SKM-1 treated with dmso at 0.1 percent for 144 hours (cell line): Measurements from ENCODE around the gene C17orf113.
A peak's percentile ranks its signal among the peaks of the same experiment; 100 is the strongest.

ENCODE experiments used
- DNase-seq: peaks from one replicate; lab custom pipeline; 2025; ENCODE audit not compliant: unreplicated experiment; lab: John Stamatoyannopoulos, UW

C17orf113 gene

DNA sequence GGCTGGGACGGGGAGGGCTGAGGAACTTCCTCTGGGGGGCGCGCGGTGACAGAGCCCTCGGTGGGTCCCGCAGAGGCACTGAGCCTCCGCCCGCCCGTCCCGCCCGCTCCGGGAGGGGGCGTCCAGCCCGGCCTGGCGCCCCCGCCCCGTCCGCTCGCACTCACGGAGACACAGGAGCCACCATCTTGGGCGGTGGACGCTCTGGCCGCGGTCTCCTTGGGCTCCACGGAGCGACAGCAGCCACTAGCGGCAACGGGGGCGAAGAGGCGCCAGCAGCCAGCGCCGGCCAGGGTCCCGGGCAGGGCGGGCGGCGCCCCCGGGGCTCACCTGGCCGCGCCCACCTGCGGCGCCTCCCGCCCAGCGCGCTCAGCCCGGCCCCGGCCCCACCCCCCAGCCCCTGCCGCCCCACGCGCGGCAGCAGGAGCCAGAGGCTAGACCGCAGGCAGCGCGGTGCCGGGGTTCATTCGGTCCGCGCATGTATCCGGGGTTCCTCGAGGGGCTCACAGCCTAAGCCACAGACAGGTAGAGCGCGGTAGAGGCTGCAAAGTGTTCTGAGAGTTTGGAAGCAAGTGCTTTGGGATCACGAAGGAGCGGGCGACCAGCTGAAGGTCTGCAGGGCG lies at the start of gene C17orf113:
Gene C17orf113, minus strand, starts transcription at position 209 of the 620 bp plus-strand sequence. CDS start 7,225 bp downstream, outside the sequence.
- DNase-seq: peak; percentile 24

DNA sequence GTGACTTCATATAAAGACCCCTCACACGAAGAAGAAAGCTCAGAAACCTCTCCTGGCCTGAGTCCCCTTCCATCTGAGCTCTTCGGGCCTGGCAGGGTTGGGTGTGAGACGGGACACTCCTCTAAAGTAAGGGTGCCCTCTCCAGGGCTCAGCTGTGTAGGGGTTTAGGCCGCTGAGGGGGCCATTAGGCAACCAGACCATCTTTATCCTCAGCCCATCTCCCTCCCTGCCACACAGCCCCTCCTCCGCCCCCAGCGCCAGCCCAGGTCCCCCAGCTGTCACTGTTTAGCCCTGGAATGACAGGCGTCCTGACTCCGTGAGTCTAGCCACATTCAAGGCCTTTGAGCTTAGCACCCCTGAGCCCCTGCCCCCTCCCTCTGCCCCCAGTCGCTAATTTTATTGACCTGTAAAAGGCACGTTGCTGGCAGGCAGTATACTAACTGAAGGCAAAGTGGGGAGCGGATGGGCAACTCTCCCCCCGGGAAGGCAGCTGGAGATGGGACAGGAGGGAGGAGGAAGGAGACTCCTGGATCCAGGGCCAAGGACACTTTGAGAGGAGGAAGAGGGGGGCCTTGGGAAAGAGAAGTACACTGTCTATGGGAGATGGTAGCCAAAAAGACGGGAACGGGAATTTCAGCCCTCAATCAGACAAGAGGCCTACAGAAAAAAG lies 48.5 kb upstream of the C17orf113 start:
- DNase-seq: no peak

DNA sequence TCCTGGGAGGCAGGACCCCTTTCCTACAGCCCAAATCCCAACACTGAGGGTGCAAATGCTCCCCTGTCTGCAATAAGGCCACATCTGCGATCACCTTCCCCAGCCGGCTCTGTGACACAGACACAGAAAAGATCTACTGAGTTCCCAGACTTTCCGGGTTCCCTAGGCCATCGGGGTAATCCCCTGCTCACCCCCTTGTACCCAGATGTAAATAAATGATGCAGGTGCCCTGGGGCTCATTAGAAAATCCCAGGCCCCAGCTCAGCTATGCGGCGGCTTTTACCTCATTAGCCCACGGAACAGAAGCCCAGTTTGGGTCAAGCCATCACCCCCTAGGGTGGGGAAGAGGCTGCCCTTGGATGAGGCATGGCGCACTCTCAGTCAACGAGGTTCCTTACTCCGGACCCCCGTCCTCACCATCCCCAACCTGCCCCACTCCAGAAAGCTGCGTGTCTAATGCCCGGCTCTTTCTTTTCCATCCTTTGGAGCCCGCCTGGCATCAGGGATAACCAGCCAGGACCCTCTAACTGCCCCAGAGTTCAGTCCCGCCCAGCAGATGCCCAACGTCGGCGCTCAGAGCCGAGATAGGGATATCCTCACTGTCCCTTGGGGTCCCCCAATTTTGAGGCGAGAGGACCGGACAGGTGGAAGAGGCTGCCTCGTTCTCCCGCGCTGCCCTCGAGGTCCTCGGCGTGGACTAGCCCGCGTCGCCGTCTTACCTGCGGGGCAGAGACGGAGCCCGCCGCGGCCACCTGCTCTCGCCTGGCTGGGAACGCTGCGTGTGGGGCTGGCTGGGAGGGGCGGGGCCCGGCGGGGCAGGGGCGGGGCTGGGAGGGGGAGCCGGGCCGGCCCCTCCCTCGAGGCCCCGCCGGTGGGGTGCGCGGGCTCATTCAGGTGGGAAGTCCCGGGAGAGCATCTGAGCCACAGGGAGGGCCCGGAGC lies 47.6 kb upstream of the C17orf113 start, which contains the start of gene ZNF385C:
Gene ZNF385C, minus strand, starts transcription at position 783 of the 941 bp plus-strand sequence. CDS start 35,417 bp downstream, outside the sequence.
- DNase-seq: no peak

DNA sequence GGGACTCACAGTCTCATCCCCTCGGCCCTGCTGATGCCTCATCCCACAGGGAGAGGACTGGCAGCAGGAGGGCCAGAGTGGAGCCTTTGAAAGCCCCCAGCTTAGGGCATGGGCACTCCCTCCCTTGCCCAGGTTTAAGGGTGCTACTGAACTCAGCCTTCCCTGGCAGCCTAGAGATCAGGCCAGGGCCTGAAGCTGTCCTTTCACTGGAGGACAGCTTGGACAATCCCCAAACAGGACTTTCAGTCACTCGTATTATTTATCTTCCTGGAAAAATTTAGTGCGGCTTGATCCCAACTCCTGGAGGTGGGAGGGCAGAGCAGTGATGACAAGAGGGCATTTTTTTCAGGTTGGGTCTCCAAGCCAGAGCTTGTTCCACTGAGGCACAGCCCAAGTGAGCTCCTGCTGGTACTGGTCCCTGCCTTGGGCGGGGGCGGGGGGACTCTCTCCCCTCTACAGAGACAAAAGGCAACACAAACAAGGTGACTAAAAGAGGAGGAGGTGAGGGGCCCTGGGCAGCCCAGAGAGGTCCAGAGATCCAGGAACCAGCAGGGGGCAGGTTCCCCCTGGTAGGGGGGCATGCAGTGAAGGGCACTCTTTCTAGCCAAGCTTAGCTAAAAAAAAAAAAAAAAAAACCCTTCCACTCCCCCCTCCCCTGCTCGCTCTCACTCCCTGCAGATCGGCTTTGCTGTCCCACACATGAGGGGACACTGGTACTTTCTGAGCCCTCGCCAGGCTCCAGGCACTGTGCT lies 46.1 kb upstream of the C17orf113 start:
- DNase-seq: no peak

DNA sequence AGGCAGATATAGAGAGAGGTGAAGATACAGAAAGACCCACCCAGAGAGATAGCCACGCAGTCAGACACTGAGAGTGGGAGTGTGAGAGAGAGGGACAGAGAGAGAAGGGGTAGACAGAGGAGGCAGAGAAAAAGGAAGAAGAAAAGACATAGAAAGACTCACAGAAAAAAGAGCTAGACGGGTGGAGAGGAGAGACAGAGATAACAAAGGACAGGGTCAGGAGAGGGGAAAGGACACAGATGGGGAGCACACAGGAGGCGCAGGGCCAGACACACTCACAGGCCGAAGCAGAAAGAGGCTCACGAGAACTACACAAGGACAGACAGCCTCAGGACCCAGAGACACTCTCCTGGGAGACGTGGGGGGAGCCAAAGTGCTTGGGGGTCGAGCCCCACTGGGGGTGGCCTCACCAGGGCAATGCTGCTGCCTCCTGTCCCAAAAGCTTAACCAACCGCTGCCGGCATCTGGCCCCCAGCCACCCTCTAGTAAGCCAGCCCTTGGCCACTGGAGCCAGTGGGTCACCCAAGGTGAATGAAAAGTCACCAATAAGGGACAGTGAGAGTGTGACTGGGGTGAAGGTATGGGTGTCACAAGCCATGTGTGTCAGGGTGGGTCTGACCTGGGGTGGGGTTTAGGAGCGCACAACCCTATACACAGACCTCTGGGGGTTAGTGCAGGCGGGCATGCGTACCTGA lies 44.1 kb upstream of the C17orf113 start:
- DNase-seq: no peak

DNA sequence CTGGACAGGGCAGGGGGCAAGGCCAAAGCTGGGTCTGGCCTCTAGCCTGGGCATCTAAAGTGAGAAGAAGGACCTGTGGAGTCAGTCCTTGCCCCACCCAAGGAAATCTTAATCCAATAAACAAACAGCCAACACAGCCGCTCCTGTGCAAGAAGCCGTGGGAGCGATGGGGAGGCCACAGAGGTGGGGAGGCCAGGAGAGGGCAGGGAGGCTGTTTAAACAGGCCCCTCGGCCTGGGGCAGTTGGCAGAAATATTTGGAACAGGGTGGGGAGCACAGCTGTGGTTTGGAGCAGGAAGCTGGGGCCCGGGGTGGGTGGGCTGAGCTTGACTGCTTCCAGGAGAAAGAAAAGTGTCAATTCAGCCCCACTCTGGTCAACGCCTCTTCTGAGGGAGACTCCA lies 42.5 kb upstream of the C17orf113 start:
- no peak for DNase-seq

DNA sequence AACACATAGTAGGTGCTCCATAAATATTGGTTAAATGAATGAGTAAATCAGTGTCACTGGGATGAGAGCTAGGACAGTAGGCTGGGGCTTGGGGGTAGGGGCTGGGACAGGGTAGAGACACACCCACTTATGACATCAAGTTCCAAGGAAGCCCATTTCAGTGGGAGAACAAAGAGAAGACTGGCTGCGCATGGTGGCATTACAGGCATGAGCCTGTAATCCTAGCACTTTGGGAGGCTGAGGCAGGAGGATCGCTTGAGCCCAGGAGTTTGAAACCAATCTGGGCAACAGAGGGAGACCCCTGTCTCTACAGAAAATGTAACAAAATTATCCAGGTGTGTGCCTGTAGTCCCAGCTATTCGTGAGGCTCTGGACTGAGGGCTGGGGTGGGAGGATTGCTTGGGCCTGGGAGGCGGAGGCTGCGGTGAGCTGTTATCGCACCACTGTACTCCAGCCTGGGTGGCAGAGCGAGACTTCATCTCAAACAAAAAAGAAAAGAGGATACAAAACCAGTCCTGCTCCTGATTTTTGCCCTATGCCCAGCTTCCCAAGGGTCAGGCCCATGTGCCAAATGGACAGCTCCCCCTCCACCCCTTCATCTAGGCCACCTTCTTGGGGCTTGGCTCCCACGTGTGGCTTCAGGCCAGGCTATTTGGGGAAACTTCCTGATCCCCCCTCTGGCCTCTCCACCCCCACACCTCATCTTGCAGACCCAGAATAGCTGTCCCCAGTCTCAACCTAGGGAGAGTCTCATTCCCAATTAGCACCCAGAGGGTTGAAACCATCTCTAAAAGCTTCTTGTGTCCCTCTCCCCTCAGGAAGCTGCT lies 40.8 kb upstream of the C17orf113 start:
- DNase-seq: no peak

DNA sequence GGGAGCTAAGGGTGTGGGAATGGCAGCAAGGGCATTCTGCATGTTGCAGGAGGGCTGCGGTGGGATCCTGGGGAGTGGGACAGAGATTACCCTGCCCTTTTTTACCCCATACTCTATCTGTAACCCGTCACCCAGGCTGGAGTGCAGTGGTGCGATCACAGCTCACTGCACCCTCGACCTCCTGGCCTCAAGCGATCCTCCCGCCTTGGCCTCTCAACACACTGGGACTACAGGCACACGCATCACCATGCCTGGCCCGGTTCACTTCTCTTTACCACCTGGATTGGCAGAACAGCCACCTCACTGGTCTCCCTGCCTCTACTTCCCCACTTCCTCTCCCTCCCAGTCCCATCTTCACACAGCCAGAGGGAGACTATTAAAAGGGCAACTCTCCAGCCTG lies 38.3 kb upstream of the C17orf113 start:
- DNase-seq: no peak

DNA sequence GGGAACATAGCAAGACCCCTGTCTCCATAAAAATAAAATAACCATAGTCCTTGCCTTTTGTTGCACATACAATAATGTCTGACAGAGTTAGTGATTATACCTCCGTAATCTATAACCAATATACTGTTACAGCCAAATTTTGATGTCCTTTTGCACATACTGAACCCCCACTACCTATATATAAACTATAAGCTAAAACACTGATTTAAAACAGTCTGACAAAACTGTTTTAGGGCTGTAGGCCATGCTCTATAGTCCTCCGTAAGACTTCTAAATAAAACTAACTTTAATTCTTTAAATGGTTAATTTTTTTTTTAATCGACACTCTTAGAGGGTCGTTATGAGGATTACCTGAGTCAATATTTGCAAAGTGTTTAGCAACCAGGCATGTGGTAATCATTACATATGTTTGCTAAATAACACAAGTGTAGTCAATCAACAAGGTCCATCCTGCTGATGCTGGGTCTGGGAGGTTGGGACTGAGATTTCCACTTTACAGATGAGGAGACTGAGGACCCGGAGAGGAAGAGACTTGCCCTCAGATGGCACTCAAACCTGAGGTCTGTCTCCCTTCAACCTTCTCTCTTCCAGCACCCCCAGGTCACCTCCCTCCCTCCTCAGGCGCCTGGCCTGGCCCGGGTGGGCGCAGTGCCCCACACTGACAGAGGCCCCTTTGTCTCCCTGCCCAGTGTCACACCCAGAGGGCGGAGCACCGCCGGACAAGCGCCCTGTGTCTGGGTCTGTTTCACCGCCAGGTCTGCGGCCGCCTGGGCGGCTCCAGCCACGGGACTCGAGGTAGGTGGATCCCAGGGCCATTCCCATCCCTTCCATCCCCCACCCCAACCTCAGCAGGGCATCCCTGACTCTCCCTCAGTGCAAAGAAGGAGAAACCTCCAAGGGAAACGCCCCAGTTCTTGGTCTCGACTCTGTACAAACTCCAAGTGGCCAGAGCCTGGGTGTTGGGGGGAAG lies 37.6 kb upstream of the C17orf113 start:
- DNase-seq: no peak

DNA sequence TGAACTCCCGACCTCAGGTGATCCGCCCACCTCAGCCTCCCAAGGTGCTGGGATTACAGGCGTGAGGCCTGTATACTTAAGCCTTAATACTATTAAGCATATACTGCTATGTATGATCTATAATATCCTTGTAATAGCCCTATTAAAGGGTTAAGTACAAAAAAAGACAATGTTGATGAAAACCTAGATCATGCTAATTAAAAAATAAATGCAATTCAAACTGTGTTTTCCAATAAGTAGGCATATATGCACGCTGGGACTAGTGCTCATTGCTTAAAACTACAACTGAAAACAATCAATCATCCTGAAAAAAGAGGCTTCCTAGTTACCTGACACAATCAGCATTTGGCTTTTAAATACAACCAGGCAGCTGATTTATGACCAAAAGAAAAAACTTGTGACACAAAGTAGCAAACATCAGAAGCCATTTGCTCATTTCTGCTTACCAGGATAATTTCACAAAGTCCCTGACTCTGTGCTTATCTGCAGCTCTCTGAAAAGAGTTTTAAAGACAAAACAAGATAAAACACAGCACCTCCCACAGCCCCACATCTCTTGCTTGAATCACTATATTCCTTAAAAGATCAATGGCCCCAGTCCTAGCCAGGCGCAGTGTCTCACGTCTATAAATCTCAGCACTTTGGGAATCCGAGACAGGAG lies 36.8 kb upstream of the C17orf113 start:
- DNase-seq: no peak

DNA sequence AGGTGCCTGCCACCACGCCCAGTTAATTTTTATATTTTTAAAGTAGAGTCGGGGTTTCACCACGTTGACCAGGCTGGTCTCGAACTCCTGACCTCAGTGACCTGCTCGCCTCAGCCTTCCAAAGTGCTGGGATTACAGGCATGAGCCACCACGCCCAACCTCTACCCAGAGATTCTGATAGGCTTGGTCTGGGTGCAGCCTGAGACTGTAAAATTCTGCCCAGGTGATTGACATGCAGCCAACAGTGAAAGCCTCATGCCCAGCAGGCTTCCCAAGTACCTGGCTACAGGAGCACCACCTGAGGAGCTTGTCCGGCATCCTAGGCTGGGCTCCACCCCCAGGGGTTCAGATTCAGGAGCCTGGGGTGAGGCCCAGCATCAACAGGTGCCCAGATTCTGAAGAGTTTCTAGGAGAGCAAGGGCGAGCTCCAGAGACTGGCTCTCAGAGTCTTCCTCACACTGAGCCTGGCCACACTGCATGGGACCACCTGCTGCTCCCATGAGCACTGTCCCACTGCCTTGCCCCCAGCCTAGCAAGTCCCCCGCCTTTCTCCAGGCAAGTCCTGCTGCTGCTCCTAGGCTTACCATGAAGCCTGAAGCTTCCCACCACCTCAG lies 31.2 kb upstream of the C17orf113 start:
- DNase-seq: no peak

DNA sequence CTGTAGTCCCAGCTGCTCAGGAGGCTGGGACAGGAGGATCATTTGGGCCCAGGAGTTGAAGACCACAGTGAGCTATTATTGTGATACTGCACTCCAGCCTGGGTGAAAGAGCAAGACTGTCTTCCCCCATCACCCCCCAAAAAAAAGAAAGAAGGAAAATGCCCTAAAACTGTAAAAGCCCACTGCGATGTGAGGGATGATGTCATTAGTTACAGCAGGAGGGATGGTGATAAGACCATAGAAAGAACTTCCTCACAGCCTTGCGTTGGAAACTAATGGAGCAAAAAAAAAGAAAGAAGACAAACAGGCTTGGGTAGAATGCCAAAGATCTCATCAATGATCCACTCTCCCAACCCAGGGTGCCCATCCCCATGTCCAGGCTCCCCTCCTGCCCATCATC lies 29.1 kb upstream of the C17orf113 start:
- no peak for DNase-seq

DNA sequence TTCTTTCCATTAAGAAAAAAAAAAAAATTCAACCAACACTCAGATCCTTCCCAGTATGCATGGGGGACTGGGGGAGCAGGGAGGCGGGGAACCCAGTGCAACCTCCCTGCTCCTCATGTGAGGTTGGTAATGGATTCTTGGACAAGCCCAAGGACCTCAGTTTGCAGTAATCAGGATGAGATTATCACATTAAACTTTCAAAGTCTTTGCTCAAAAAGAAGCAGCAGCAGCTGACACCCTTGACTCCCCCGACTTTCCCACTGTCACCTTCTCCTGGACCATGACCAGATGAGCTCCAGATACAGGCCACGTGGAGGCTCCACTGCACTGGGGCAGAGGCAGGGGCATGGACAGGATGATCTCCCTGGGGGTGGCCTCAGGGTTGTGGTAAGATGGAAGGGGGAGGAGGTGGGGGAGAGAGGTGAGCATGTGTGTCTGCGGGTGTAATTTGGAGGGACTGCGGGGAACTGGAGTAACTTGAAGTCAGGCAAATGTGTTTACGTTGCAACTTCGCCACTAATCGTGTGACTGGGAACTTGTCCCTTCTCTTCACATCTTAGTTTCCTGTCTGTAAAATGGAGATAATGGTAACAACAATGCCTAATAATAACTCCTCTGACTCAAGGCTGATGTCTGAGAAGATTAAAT lies 28.1 kb upstream of the C17orf113 start:
- DNase-seq: no peak

DNA sequence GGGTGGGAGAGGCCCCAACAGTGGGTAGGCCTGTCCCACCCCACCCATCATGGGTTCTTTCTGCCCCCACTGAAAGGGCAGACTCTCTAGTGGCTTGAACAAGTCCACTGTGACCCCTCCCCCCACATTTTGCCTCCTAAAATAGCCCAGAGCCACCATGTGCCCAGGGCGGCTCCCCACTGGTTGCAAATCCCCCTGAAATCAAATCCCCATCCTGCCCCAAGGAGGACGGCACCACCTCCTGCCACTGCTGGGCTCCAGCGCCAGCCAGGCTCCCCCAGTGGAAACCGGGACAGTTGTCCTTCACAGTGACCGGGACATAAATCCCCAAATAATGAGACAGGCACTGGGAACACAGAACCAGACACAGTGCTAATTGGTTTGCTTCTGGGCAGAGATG lies 27.4 kb upstream of the C17orf113 start:
- DNase-seq: no peak

DNA sequence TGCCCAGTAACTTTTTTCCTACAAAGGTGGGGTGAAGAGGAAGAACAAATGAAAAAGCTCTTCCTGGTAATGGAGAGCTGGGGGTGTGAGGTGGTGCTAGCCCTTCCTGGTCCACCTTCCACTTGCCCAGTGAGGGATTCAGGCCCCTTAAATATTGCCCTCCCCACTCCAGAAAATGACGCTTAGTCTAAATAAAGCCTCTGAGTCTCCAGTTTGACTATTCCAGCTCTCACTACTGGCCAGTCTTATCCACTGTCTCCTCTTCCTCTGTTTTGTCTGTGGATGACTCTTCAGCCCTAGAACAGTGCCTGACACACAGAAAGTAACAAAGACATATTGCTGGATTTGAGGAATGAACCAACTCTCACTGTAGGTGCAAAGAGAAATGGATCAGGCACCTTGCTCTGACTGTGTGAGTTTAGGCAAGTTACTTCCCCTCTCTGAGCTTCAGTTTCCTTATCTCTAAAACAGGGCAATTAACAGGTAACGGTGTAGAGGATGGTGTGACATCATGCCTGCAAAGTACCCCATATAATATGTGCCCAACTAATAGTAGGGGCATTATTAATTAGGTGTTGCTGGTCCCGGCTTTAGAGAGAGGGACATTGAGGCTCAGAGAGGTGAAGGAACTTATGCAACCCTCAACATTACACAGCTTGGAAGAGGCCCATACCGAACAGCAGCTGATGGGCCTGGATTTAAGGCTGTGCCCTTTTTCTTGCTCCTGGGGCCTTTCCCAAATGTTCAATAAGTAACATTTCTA lies 26.6 kb upstream of the C17orf113 start:
- no peak for DNase-seq

DNA sequence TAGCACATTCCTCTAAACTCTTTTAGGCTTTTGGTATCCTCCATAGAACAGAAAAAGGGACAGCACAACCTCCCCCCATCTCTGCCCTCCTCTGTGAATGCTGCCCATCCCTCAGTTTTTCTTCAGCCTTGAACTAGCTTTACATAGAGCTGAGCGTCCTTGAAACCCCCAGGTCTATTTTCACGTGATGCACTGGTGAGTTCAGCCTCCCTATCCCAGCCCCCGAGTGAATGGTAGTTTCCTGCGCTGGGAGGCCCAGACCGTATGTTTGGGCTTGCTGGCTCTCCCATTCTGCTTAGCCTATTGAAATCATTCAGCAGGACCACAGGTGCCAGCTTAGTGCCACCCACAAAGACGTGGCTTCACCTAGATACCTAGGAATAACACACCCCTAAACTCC lies 25.4 kb upstream of the C17orf113 start:
- DNase-seq: no peak
